ENCODE data around the gene ARHGEF33. TPM values are rescaled to one million over a fixed set of nuclear protein-coding genes. Genes with fewer than 3 reads are reported as not detected.

The ARHGEF33 gene
- total and polyA plus RNA-seq, 12 donors, result 0.06 to 0.99 (median 0.41) TPM

- Histone ChIP-seq H3K9me3 (no peaks in the 10 kb centered on the region), H3K27me3 (no peaks in the 10 kb centered on the region), H3K27ac (no peak overlapping the region), H3K4me3 (no peak overlapping the region), H3K36me3 (no peaks in the 10 kb centered on the region), H3K4me1 (peaks cover 0 to 6% (median 0%) of the 10 kb centered on the region in 9 donors)
- no peak for TF ChIP-seq CTCF (IDR thresholded peaks at IDR 0.05)
- WGBS, 2 donors, result 98% methylated on average over 4 of the region's 4 CpGs
- no peak for ATAC-seq
- no peak for DNase-seq
- intact Hi-C loops (cut with DNase I), result no loop called here
These were observed 81.7 kb downstream of the ARHGEF33 start for GRCh38 chr2:38971377-38971776.

GRCh38 chr2:38973266-38973665, 83.6 kb downstream of the ARHGEF33 start:
- TF ChIP-seq CTCF (IDR thresholded peaks at IDR 0.05), result no peak
- Histone ChIP-seq H3K36me3 (peaks cover 0 to 8% (median 0%) of the 10 kb centered on the region in 9 donors), H3K4me3 (no peak overlapping the region), H3K4me1 (peaks cover 0 to 6% (median 0%) of the 10 kb centered on the region in 9 donors), H3K9me3 (no peaks in the 10 kb centered on the region), H3K27me3 (no peaks in the 10 kb centered on the region), H3K27ac (no peak overlapping the region)
- DNase-seq (no peak), ATAC-seq (no peak)
- intact Hi-C loops (cut with DNase I), result no loop called here

GRCh38 chr2:38975042-38975441, 85.4 kb downstream of the ARHGEF33 start:
- no peak for TF ChIP-seq CTCF (IDR thresholded peaks at IDR 0.05)
- WGBS, 2 donors, result 77 to 84% methylated on average over 6 of the region's 6 CpGs

GRCh38 chr2:38977047-38977446, 87.4 kb downstream of the ARHGEF33 start:
- Histone ChIP-seq H3K36me3 (peaks cover 0 to 27% (median 0%) of the 10 kb centered on the region in 9 donors), H3K4me1 (peaks cover 0 to 6% (median 0%) of the 10 kb centered on the region in 9 donors), H3K27ac (no peak overlapping the region), H3K9me3 (no peaks in the 10 kb centered on the region), H3K27me3 (no peaks in the 10 kb centered on the region), H3K4me3 (no peak overlapping the region)
- no peak for DNase-seq
- intact Hi-C loops (cut with DNase I), result no loop called here
- no peak for ATAC-seq
- 83 to 98% methylated on average over 3 of the region's 3 CpGs for WGBS, 2 donors
- TF ChIP-seq CTCF (IDR thresholded peaks at IDR 0.05), result no peak

More at GRCh38 chr2:38975042-38975441, 85.4 kb downstream of the ARHGEF33 start:
- ATAC-seq, result no peak
- intact Hi-C loops (cut with DNase I), result no loop called here
- no peaks in the 10 kb centered on the region for H3K27me3 ChIP-seq
- DNase-seq, result no peak
- no peak overlapping the region for H3K27ac ChIP-seq
- H3K36me3 ChIP-seq, result peaks cover 0 to 10% (median 0%) of the 10 kb centered on the region in 9 donors
- peaks cover 0 to 6% (median 0%) of the 10 kb centered on the region in 9 donors for H3K4me1 ChIP-seq
- H3K4me3 ChIP-seq, result no peak overlapping the region
- no peaks in the 10 kb centered on the region for H3K9me3 ChIP-seq
